ENCODE results near the gene MISP.

DNA sequence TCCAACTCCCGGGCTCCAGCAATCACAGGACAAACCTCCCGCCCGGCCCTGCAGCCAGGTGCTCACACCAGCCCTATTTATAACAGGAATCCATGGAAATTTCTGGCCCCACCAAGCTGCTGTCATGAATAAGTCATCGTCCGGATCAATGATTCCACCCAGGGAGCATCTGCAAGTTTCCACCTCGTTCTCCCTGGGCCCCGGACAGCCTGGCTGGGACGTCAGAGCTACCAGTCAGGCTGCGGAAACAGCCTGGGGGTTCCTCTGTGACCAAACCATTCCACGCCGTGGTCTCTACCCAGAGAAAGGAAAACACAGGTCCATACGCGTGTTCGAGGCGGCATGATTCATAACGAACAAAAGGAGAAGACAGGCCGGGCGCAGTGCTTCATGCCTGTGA lies 25.6 kb downstream of the MISP start:
- TF ChIP-seq EP300 (IDR thresholded peaks at IDR 0.05; ENCODE audit: borderline replicate concordance in 1 of 2, control insufficient read depth in 1 of 2, low read depth in 2 of 2, low read length in 2 of 2), result no peak
- TF ChIP-seq, protein P1, sequence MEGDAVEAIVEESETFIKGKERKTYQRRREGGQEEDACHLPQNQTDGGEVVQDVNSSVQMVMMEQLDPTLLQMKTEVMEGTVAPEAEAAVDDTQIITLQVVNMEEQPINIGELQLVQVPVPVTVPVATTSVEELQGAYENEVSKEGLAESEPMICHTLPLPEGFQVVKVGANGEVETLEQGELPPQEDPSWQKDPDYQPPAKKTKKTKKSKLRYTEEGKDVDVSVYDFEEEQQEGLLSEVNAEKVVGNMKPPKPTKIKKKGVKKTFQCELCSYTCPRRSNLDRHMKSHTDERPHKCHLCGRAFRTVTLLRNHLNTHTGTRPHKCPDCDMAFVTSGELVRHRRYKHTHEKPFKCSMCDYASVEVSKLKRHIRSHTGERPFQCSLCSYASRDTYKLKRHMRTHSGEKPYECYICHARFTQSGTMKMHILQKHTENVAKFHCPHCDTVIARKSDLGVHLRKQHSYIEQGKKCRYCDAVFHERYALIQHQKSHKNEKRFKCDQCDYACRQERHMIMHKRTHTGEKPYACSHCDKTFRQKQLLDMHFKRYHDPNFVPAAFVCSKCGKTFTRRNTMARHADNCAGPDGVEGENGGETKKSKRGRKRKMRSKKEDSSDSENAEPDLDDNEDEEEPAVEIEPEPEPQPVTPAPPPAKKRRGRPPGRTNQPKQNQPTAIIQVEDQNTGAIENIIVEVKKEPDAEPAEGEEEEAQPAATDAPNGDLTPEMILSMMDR (IDR thresholded peaks at IDR 0.05 in 2 of 3, conservative IDR thresholded peaks at IDR 0.05 in 1 of 3; ENCODE audit: control insufficient read depth in 2 of 3, extremely low read depth in 1 of 3, insufficient read depth in 1 of 3, low read depth in 3 of 3, low read length in 3 of 3), result no peak
- TF ChIP-seq DPF2 (IDR thresholded peaks at IDR 0.05), result no peak
- no peak for TF ChIP-seq POLR2A (IDR thresholded peaks at IDR 0.05; ENCODE audit: low read depth, low read length)
- TF ChIP-seq, protein P2, sequence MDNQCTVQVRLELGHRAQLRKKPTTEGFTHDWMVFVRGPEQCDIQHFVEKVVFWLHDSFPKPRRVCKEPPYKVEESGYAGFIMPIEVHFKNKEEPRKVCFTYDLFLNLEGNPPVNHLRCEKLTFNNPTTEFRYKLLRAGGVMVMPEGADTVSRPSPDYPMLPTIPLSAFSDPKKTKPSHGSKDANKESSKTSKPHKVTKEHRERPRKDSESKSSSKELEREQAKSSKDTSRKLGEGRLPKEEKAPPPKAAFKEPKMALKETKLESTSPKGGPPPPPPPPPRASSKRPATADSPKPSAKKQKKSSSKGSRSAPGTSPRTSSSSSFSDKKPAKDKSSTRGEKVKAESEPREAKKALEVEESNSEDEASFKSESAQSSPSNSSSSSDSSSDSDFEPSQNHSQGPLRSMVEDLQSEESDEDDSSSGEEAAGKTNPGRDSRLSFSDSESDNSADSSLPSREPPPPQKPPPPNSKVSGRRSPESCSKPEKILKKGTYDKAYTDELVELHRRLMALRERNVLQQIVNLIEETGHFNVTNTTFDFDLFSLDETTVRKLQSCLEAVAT (IDR thresholded peaks at IDR 0.05), result no peak
- no peak for TF ChIP-seq SRF (IDR thresholded peaks at IDR 0.05; ENCODE audit: low read depth in 2 of 2, low read length in 2 of 2)
- no peak for TF ChIP-seq CBX3 (IDR thresholded peaks at IDR 0.05; ENCODE audit: borderline replicate concordance, low read depth)
- TF ChIP-seq GABPA (IDR thresholded peaks at IDR 0.05; ENCODE audit: low read depth), result no peak
- no peak for TF ChIP-seq SIN3A (IDR thresholded peaks at IDR 0.05; ENCODE audit: low read depth, low read length)
- no peak for TF ChIP-seq MYB (IDR thresholded peaks at IDR 0.05; ENCODE audit: borderline replicate concordance, low read depth, low read length)

Measured in GM12878 (cell line).